Measurements from ENCODE around the gene ARMC6.

DNA sequence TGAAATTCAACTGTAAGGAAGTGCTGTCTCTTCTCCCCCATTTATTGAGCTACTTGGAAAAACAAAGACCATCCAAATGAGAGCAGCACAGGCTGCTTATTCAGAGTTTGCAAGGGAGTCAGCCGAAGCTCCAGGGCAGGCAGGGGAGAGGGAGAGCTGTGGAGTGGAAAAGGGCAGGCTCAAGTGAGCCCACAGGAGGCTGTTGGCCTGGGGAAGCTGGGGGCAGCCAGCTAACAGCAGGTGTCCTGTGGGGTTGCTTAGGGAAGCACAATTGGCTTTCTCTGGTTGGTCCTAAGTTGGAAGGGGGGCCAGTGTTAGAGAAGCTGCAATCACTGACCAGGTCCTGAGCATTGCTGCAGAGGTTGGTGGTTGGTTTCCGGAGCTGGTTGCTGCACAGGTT is 54.3 kb downstream of the ARMC6 start:
- TF ChIP-seq, protein P1, sequence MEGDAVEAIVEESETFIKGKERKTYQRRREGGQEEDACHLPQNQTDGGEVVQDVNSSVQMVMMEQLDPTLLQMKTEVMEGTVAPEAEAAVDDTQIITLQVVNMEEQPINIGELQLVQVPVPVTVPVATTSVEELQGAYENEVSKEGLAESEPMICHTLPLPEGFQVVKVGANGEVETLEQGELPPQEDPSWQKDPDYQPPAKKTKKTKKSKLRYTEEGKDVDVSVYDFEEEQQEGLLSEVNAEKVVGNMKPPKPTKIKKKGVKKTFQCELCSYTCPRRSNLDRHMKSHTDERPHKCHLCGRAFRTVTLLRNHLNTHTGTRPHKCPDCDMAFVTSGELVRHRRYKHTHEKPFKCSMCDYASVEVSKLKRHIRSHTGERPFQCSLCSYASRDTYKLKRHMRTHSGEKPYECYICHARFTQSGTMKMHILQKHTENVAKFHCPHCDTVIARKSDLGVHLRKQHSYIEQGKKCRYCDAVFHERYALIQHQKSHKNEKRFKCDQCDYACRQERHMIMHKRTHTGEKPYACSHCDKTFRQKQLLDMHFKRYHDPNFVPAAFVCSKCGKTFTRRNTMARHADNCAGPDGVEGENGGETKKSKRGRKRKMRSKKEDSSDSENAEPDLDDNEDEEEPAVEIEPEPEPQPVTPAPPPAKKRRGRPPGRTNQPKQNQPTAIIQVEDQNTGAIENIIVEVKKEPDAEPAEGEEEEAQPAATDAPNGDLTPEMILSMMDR (IDR thresholded peaks at IDR 0.05; ENCODE audit: extremely low read depth in 1 of 2, insufficient read depth in 1 of 2, low read depth in 1 of 2, low read length in 2 of 2): no peak
- TF ChIP-seq POLR2A (IDR thresholded peaks at IDR 0.05; ENCODE audit: low read depth, low read length): no peak
- TF ChIP-seq, protein P2, sequence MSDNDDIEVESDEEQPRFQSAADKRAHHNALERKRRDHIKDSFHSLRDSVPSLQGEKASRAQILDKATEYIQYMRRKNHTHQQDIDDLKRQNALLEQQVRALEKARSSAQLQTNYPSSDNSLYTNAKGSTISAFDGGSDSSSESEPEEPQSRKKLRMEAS (IDR thresholded peaks at IDR 0.05; ENCODE audit: insufficient read depth, insufficient read length): no peak

Measured in endothelial cell of umbilical vein (primary cell).